Prostate gland (tissue), 2 donors: Measurements from ENCODE around the gene DYNC1I1.

Experiments
- POLR2AphosphoS5 ChIP-seq: sonication (generic); formaldehyde crosslinking; IDR thresholded peaks from one replicate; pipeline ENCODE4 v1.6.1; 2017; ENCODE audit warnings: antibody characterized with exemption
- TF ChIP-seq, protein P1 (sequence below), 4 experiments: fragments of 200-600 bp in 2 of 4; fragments of 450-650 bp in 2 of 4; sonication (generic) in 2 of 4; IDR thresholded peaks; 1 replicate in 3 of 4; 2 replicates in 1 of 4; pipeline ENCODE4 v1.5.1; 2016 to 2019; ENCODE audit warnings: antibody characterized with exemption in 4 of 4, mild to moderate bottlenecking in 2 of 4, moderate library complexity in 2 of 4

DNA sequence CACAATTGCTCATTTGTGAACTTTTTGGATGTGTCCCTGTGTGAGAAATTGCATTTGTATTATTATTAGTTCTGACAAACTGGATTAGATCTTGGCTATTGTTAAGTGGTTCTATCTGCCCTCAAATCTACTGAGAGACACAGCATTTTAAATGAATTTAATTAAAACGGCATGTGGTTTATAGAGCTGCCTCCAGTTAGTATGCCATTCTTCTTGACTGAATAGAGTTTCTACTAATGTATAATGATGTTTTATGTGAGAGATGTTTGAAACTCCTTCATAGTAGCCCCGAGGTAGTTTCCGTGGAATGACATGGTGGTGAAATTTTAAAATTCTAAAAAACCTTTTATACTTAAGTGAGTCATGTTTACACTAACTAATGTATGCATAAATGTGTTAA lies 110.9 kb downstream of the DYNC1I1 start:
- TF ChIP-seq, protein P1, sequence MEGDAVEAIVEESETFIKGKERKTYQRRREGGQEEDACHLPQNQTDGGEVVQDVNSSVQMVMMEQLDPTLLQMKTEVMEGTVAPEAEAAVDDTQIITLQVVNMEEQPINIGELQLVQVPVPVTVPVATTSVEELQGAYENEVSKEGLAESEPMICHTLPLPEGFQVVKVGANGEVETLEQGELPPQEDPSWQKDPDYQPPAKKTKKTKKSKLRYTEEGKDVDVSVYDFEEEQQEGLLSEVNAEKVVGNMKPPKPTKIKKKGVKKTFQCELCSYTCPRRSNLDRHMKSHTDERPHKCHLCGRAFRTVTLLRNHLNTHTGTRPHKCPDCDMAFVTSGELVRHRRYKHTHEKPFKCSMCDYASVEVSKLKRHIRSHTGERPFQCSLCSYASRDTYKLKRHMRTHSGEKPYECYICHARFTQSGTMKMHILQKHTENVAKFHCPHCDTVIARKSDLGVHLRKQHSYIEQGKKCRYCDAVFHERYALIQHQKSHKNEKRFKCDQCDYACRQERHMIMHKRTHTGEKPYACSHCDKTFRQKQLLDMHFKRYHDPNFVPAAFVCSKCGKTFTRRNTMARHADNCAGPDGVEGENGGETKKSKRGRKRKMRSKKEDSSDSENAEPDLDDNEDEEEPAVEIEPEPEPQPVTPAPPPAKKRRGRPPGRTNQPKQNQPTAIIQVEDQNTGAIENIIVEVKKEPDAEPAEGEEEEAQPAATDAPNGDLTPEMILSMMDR (IDR thresholded peaks at IDR 0.05), result no peak
- TF ChIP-seq POLR2AphosphoS5, result no peak
